Panc1 (cell line): ENCODE measurements around the gene MFF. TPM values are rescaled to one million over a fixed set of nuclear protein-coding genes. Genes with fewer than 3 reads are reported as not detected.

Source experiments
- ATAC-seq: fragments of 200-7000 bp; cut with Tn5 transposase; 2 replicates; pipeline ENCODE4 v1.9.1; 2020; ENCODE audit warnings: mild to moderate bottlenecking, moderate library complexity
- BruUV-seq: library from RNA; stranded (reverse); fragments of 400-500 nt; replicated peaks from 2 replicates; lab custom pipeline; 2021; lab: Mats Ljungman, UMichigan
- CTCF ChIA-PET: fragments of 300-600 bp; sonication (Branson Sonifier 250); formaldehyde crosslinking; loops from one replicate; lab custom pipeline; 2022; ENCODE audit warnings: antibody characterized with exemption; lab: Charles Lee
- POLR2A ChIA-PET: fragments of 300-600 bp; sonication (Branson Sonifier 250); formaldehyde crosslinking; loops from one replicate; lab custom pipeline; 2022; ENCODE audit warnings: antibody characterized with exemption; lab: Charles Lee
- DNase-seq: peaks from one replicate; pipeline ENCODE4 v3.0.0-alpha.2; 2010; ENCODE audit warnings: low read depth, low spot score
- H3K27ac ChIP-seq: 2 replicates; pipeline ENCODE4 v1.5.1; 2011; ENCODE audit warnings: mild to moderate bottlenecking, low read length, inconsistent platforms
- H3K27me3 ChIP-seq: fragments of 200-500 bp; sonication (Bioruptor generic); 2 replicates; pipeline ENCODE4 v1.6.0; 2014; ENCODE audit warnings: low read length, inconsistent platforms; ENCODE audit not compliant: control insufficient read depth, insufficient read depth
- H3K36me3 ChIP-seq: fragments of 200-500 bp; sonication (Bioruptor generic); 2 replicates; pipeline ENCODE4 v1.5.1; 2014; ENCODE audit warnings: inconsistent platforms, mild to moderate bottlenecking, low read length, moderate library complexity; ENCODE audit not compliant: control insufficient read depth, insufficient read depth
- H3K4me1 ChIP-seq: 2 replicates; pipeline ENCODE4 v1.5.1; 2011; ENCODE audit warnings: inconsistent platforms, mild to moderate bottlenecking, low read length, moderate library complexity; ENCODE audit not compliant: control insufficient read depth, insufficient read depth
- H3K4me3 ChIP-seq, 2 experiments: 2 replicates each; pipeline ENCODE4 v1.5.1; 2011 to 2012; ENCODE audit warnings: low read depth in 2 of 2, low read length in 2 of 2, mild to moderate bottlenecking in 2 of 2, inconsistent platforms in 1 of 2, moderate library complexity in 1 of 2
- H3K9me3 ChIP-seq: fragments of 200-500 bp; sonication (Bioruptor generic); 2 replicates; pipeline ENCODE4 v1.5.1; 2014; ENCODE audit warnings: low read depth, mild to moderate bottlenecking, inconsistent platforms, low read length, moderate library complexity; ENCODE audit not compliant: control insufficient read depth, insufficient read depth
- POLR2AphosphoS5 ChIP-seq: IDR thresholded peaks from 2 replicates; pipeline ENCODE4 v1.6.1; 2012; ENCODE audit warnings: mild to moderate bottlenecking, low read depth, low read length, moderate library complexity
- SIN3A ChIP-seq: IDR thresholded peaks from 2 replicates; pipeline ENCODE4 v1.6.1; 2012; ENCODE audit warnings: low read depth, mild to moderate bottlenecking, low read length, moderate library complexity, borderline replicate concordance; ENCODE audit not compliant: insufficient read depth
- TCF7L2 ChIP-seq: IDR thresholded peaks from 2 replicates; pipeline ENCODE4 v1.6.1; 2011; ENCODE audit warnings: mild to moderate bottlenecking, low read depth, low read length, inconsistent platforms
- in situ Hi-C: cut with HindIII; loops from 2 replicates; pipeline ENCODE4 v1.10.0; 2016; ENCODE audit warnings: low sequenced_read_pairs, low pct_unique_long_range_greater_than_20kb
- intact Hi-C: fragments of 100-400 bp; cut with micrococcal nuclease; formaldehyde crosslinking; loops from one replicate; pipeline ENCODE4 v1.10.0; 2022; ENCODE audit not compliant: unreplicated experiment
- total RNA-seq: library from RNA; stranded (reverse); gene quantifications from one replicate; pipeline ENCODE4 v1.2.1, GENCODE V29; 2021; ENCODE audit not compliant: unreplicated experiment
- TF ChIP-seq, protein P1 (sequence below): fragments of 450-650 bp; IDR thresholded peaks from 2 replicates; pipeline ENCODE4 v1.5.1; 2017; ENCODE audit warnings: mild to moderate bottlenecking
- TF ChIP-seq, protein P2 (sequence below), 2 experiments: IDR thresholded peaks; 2 replicates each; pipeline ENCODE4 v1.6.1; 2011 to 2012; ENCODE audit warnings: low read depth in 2 of 2, control low read depth in 1 of 2, low read length in 1 of 2, mild to moderate bottlenecking in 1 of 2, moderate library complexity in 1 of 2; ENCODE audit not compliant: insufficient read depth in 1 of 2

Gene MFF
- total RNA-seq, 1 experiment from 2014 or later = 60.6 TPM

DNA sequence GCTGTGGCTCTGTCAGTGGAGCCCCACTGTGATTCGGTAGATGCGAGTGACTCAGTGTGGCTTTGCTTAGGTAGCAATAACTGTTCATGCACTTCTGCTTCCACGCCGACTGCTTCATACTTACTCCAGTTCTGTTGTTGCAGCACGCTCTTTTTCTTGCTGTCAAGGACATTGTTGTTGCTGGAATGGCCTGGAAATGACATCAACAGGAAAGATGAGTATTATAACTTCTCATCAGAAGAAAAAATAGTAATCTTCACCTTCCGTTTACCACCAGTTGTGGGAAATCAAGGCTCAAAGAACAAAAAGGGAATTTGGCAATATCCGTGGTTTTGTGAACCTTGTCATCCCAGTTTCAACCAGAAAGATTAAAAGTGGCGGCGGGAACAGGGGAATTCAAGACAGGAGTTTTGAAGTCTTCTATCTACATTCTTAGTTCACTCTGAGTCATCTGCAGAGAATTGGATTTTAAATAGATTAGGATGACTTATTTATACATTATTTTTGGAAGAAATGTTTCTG is 45.8 kb downstream of the MFF start:
- ChIA-PET CTCF (no interaction called here), POLR2A (no interaction called here)
- Histone ChIP-seq H3K9me3 (no peaks in the 10 kb centered on the region), H3K4me3 (no peak overlapping the region), H3K27ac (no peak overlapping the region), H3K4me1 (no peaks in the 10 kb centered on the region), H3K27me3 (no peaks in the 10 kb centered on the region), H3K36me3 (no peaks in the 10 kb centered on the region)
- in situ Hi-C loops = no loop called here
- ATAC-seq = no peak
- TF ChIP-seq, protein P1, sequence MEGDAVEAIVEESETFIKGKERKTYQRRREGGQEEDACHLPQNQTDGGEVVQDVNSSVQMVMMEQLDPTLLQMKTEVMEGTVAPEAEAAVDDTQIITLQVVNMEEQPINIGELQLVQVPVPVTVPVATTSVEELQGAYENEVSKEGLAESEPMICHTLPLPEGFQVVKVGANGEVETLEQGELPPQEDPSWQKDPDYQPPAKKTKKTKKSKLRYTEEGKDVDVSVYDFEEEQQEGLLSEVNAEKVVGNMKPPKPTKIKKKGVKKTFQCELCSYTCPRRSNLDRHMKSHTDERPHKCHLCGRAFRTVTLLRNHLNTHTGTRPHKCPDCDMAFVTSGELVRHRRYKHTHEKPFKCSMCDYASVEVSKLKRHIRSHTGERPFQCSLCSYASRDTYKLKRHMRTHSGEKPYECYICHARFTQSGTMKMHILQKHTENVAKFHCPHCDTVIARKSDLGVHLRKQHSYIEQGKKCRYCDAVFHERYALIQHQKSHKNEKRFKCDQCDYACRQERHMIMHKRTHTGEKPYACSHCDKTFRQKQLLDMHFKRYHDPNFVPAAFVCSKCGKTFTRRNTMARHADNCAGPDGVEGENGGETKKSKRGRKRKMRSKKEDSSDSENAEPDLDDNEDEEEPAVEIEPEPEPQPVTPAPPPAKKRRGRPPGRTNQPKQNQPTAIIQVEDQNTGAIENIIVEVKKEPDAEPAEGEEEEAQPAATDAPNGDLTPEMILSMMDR = no peak
- TF ChIP-seq, protein P2, sequence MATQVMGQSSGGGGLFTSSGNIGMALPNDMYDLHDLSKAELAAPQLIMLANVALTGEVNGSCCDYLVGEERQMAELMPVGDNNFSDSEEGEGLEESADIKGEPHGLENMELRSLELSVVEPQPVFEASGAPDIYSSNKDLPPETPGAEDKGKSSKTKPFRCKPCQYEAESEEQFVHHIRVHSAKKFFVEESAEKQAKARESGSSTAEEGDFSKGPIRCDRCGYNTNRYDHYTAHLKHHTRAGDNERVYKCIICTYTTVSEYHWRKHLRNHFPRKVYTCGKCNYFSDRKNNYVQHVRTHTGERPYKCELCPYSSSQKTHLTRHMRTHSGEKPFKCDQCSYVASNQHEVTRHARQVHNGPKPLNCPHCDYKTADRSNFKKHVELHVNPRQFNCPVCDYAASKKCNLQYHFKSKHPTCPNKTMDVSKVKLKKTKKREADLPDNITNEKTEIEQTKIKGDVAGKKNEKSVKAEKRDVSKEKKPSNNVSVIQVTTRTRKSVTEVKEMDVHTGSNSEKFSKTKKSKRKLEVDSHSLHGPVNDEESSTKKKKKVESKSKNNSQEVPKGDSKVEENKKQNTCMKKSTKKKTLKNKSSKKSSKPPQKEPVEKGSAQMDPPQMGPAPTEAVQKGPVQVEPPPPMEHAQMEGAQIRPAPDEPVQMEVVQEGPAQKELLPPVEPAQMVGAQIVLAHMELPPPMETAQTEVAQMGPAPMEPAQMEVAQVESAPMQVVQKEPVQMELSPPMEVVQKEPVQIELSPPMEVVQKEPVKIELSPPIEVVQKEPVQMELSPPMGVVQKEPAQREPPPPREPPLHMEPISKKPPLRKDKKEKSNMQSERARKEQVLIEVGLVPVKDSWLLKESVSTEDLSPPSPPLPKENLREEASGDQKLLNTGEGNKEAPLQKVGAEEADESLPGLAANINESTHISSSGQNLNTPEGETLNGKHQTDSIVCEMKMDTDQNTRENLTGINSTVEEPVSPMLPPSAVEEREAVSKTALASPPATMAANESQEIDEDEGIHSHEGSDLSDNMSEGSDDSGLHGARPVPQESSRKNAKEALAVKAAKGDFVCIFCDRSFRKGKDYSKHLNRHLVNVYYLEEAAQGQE (IDR thresholded peaks at IDR 0.05; ENCODE audit: insufficient read depth in 1 of 2, low read depth in 2 of 2, low read length in 1 of 2) = no peak
- BruUV-seq = no TSS peak
- no peak for DNase-seq
- intact Hi-C loops = no loop called here

DNA sequence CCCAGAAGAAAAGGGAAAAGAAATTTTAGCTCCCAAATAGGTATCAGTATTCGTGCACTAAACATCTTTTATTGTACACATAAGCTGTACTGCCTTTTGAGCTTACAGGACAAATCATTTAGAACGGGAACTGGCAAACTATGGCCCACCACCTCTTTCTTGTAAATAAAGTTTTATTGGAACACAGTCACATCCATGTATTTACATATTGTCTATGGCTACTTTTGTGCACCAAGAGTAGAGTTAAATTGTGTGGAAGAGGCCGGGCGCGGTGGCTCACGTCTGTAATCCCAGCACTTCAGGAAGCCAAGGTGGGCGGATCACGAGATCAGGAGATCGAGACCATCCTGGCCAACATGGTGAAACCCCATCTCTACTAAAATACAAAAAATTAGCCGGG is 48.3 kb downstream of the MFF start:
- intact Hi-C loops (no loop called here), in situ Hi-C loops (no loop called here)
- ChIA-PET POLR2A (no interaction called here), CTCF (no interaction called here)
- BruUV-seq = no TSS peak
- no peak overlapping the region for H3K27ac ChIP-seq
- no peak for TF ChIP-seq POLR2AphosphoS5
- TF ChIP-seq SIN3A = no peak
- TF ChIP-seq, protein P2 (IDR thresholded peaks at IDR 0.05; ENCODE audit: insufficient read depth in 1 of 2, low read depth in 2 of 2, low read length in 1 of 2) = no peak
- no peak for TF ChIP-seq TCF7L2
- TF ChIP-seq, protein P1 = no peak
- no peaks in the 10 kb centered on the region for H3K4me1 ChIP-seq
- no peak for DNase-seq
- no peak for ATAC-seq
- no peak overlapping the region for H3K4me3 ChIP-seq
- H3K9me3 ChIP-seq = no peaks in the 10 kb centered on the region
- no peaks in the 10 kb centered on the region for H3K27me3 ChIP-seq
- H3K36me3 ChIP-seq = no peaks in the 10 kb centered on the region
